T-helper 1 cell treated with Interleukin-12 subunit alpha and Interleukin-12 subunit beta and Interleukin-4 antibody, amounts not matched to agents 30 ng/mL and 1 ng/mL, for 36 hours (primary cell): ENCODE measurements around the gene FUCA1. TPM values are rescaled to one million over a fixed set of nuclear protein-coding genes. Genes with fewer than 3 reads are reported as not detected.
"Not testable (repeated sequence)": the region's sequence is repeated elsewhere in the genome, so short reads cannot be mapped to it uniquely, and the experiment has no call there.

ENCODE experiments used
- intact Hi-C: fragments of 100-400 bp; cut with micrococcal nuclease; formaldehyde crosslinking; loops from one replicate; pipeline ENCODE4 v1.15.1; 2024
- total RNA-seq: library from RNA; stranded (reverse); gene quantifications from 2 replicates; pipeline ENCODE4 v1.2.3, GENCODE V29; 2022

FUCA1 gene
- total RNA-seq, 1 donor from 2014 or later, result 5.9 TPM

GRCh38 chr1:23843644-23844043 lies 24.4 kb downstream of the FUCA1 start:
- intact Hi-C loops, result no loop called here

- intact Hi-C loops, result loop anchor here (1.0 to 2.0 kb wide), 5 partner anchors 13 to 121 kb away; partner anchors contain the start of genes FUCA1, GALE, HMGCL and PNRC2
Observed at GRCh38 chr1:23838401-23838866, 29.7 kb downstream of the FUCA1 start.

- intact Hi-C loops, result loop anchor here (1.0 to 2.0 kb wide), 5 partner anchors 13 to 121 kb away; partner anchors contain the start of genes FUCA1, GALE, HMGCL and PNRC2
Observed at GRCh38 chr1:23837908-23838307, 30.2 kb downstream of the FUCA1 start.

GRCh38 chr1:23836037-23836436 lies 32.1 kb downstream of the FUCA1 start:
- intact Hi-C loops, result no loop called here

GRCh38 chr1:23834156-23834555 lies 33.9 kb downstream of the FUCA1 start:
- intact Hi-C loops, result not testable (repeated sequence)

- intact Hi-C loops, result no loop called here
Observed at GRCh38 chr1:23827717-23828116, 40.4 kb downstream of the FUCA1 start.

GRCh38 chr1:23826590-23826989 lies 41.5 kb downstream of the FUCA1 start:
- intact Hi-C loops, result not testable (repeated sequence)

- intact Hi-C loops, result loop anchor here (1.0 to 2.0 kb wide), 8 partner anchors 12 to 154 kb away; partner anchors contain the start of genes FUCA1, GALE, PITHD1 and PNRC2
Observed at GRCh38 chr1:23825762-23826522, 42.1 kb downstream of the FUCA1 start.

- intact Hi-C loops, result loop anchor here (1.0 to 2.0 kb wide), 8 partner anchors 13 to 155 kb away; partner anchors contain the start of genes FUCA1, GALE, PITHD1 and PNRC2
Observed at GRCh38 chr1:23825076-23825761, 42.9 kb downstream of the FUCA1 start, which contains the start of gene HMGCL. TSS of gene HMGCL (minus strand) at chr1:23825429. CDS start at chr1:23825415, 14 bp downstream.

- intact Hi-C loops, result loop anchor here (1.0 to 2.0 kb wide), 8 partner anchors 14 to 156 kb away; partner anchors contain the start of genes FUCA1, GALE, PITHD1 and PNRC2
Observed at GRCh38 chr1:23824711-23825075, 43.4 kb downstream of the FUCA1 start.

GRCh38 chr1:23823767-23824166 lies 44.3 kb downstream of the FUCA1 start:
- intact Hi-C loops, result loop anchor here (2.0 kb wide), 2 partner anchors 13 to 133 kb away; partner anchors contain the start of gene RPL11

- intact Hi-C loops, result no loop called here
Observed at GRCh38 chr1:23817633-23818032, 50.5 kb downstream of the FUCA1 start.

GRCh38 chr1:23816906-23817305 lies 51.2 kb downstream of the FUCA1 start:
- intact Hi-C loops, result no loop called here

- intact Hi-C loops, result no loop called here
Observed at GRCh38 chr1:23816361-23816760, 51.7 kb downstream of the FUCA1 start.

- intact Hi-C loops, result no loop called here
Observed at GRCh38 chr1:23814016-23814415, 54.1 kb downstream of the FUCA1 start.

GRCh38 chr1:23810818-23811540 lies 57.1 kb downstream of the FUCA1 start:
- intact Hi-C loops, result loop anchor here (2.0 kb wide), 1 partner anchor 14 kb away; the partner anchor contains the start of gene HMGCL

GRCh38 chr1:23809751-23810171 lies 58.3 kb downstream of the FUCA1 start:
- intact Hi-C loops, result loop anchor here (1.0 to 10.0 kb wide), 7 partner anchors 9 to 935 kb away; partner anchors contain the start of genes CLIC4, FUCA1, GALE and HMGCL

GRCh38 chr1:23807453-23807852 lies 60.6 kb downstream of the FUCA1 start:
- intact Hi-C loops, result loop anchor here (10.0 kb wide), 2 partner anchors 607 to 937 kb away; partner anchors contain the start of genes CLIC4, NIPAL3 and STPG1

GRCh38 chr1:23806280-23806679 lies 61.8 kb downstream of the FUCA1 start:
- intact Hi-C loops, result loop anchor here (10.0 kb wide), 2 partner anchors 609 to 939 kb away; partner anchors contain the start of genes CLIC4, NIPAL3 and STPG1

GRCh38 chr1:23805025-23805424 lies 63.1 kb downstream of the FUCA1 start:
- intact Hi-C loops, result loop anchor here (10.0 kb wide), 2 partner anchors 610 to 940 kb away; partner anchors contain the start of genes CLIC4, NIPAL3 and STPG1
